Stomach (tissue), 4 donors: ENCODE data around the gene SERAC1.

Source experiments
- EP300 ChIP-seq: sonication (generic); formaldehyde crosslinking; IDR thresholded peaks from one replicate; pipeline ENCODE4 v1.6.1; 2017; ENCODE audit warnings: antibody characterized with exemption
- POLR2A ChIP-seq, 4 donors: fragments of 450-650 bp; IDR thresholded peaks; one replicate each; pipeline ENCODE4 v1.6.1; 2016; ENCODE audit warnings: antibody characterized with exemption in 4 of 4, control low read depth in 2 of 4, mild to moderate bottlenecking in 1 of 4, moderate library complexity in 1 of 4

DNA sequence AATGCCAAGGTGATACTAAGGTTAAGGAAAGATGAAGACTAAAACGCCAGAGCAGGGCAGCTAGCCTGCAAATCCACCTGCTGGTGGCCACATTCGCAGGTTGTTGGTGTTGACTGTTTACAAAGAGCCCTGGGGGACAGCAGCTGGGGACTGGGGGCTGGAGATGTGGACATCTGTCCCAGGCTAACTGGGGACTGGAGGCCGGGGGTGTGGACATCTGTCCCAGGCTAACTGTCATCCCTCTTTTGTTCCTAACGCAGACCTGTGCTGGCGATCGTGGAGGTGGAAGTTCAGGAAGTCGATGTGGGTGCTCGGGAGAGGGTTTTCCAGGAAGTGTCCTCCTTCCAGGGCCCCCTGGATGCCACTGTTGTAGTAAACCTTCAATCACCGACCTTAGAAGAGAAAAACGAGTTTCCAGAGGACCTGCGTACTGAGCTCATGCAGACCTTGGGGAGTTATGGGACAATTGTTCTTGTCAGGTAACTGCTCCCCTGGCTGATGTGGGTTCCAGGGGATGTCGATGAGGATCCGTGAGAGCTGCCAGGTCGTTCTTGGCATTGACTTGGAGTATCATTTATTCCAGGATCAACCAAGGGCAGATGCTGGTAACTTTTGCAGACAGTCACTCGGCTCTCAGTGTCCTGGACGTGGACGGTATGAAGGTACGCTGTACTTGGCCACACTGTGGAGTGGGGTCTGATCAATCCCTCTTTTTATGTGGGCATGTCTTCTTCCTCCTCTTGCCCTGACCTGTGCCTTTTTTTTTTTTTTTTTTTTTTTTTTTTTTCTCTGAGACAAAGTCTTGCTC, 87.0 kb downstream of the SERAC1 start:
- no peak for TF ChIP-seq POLR2A (IDR thresholded peaks at IDR 0.05)
- no peak for TF ChIP-seq EP300
